IMR-90 (cell line): ENCODE results near the gene PCDH12. TPM values are rescaled to one million over a fixed set of nuclear protein-coding genes. Genes with fewer than 3 reads are reported as not detected.

Experiments
- ATAC-seq: fragments of 200-7000 bp; cut with Tn5 transposase; 2 replicates; pipeline ENCODE4 v1.9.1; 2020; ENCODE audit warnings: low read depth, mild to moderate bottlenecking, moderate library complexity
- Bru-seq: library from RNA; stranded (reverse); fragments of 400-500 nt; gene quantifications from one replicate; lab custom pipeline; 2021; lab: Mats Ljungman, UMichigan
- BruChase-seq, 2 experiments: library from RNA; stranded (reverse); fragments of 400-500 nt; gene quantifications; one replicate each; lab custom pipeline; 2021; lab: Mats Ljungman, UMichigan
- BruUV-seq: library from RNA; stranded (reverse); fragments of 400-500 nt; replicated peaks from 2 replicates; lab custom pipeline; 2021; lab: Mats Ljungman, UMichigan
- CTCF ChIA-PET: fragments of 300-600 bp; formaldehyde crosslinking; extraction: SDS; loops from one replicate; lab custom pipeline; 2021; ENCODE audit warnings: antibody characterized with exemption; lab: Yijun Ruan, JAX
- POLR2A ChIA-PET: fragments of 300-600 bp; sonication (Branson Sonifier 250); formaldehyde crosslinking; loops from one replicate; lab custom pipeline; 2022; ENCODE audit warnings: antibody characterized with exemption; ENCODE audit not compliant: unreplicated experiment; lab: Charles Lee
- DNase-seq: peaks from one replicate; pipeline ENCODE4 v3.0.0; 2013
- H2AFZ ChIP-seq: replicated peaks from 2 replicates; pipeline ENCODE3; 2013; ENCODE audit warnings: low read length, mild to moderate bottlenecking; ENCODE audit not compliant: poor library complexity
- H2AK5ac ChIP-seq: 2 replicates; pipeline ENCODE4 v1.6.1; 2013; ENCODE audit warnings: low read depth, low read length, inconsistent platforms
- H2AK9ac ChIP-seq: replicated peaks from 2 replicates; pipeline ENCODE3; 2013; ENCODE audit warnings: mild to moderate bottlenecking, low read depth, low read length, moderate library complexity; ENCODE audit not compliant: poor library complexity
- H2BK120ac ChIP-seq: 2 replicates; pipeline ENCODE4 v1.6.1; 2013; ENCODE audit warnings: low read depth, low read length, inconsistent platforms
- H2BK15ac ChIP-seq: 3 replicates; pipeline ENCODE4 v1.6.1; 2013; ENCODE audit warnings: low read depth, low read length, inconsistent platforms
- H2BK20ac ChIP-seq: 2 replicates; pipeline ENCODE4 v1.6.1; 2013; ENCODE audit warnings: low read depth, mild to moderate bottlenecking, inconsistent platforms, low read length, moderate library complexity
- H2BK5ac ChIP-seq: 2 replicates; pipeline ENCODE4 v1.6.1; 2013; ENCODE audit warnings: mild to moderate bottlenecking, low read depth, low read length, inconsistent platforms; ENCODE audit not compliant: poor library complexity, severe bottlenecking
- H3K14ac ChIP-seq: replicated peaks from 2 replicates; pipeline ENCODE4 v1.6.1; 2013; ENCODE audit warnings: low read depth, low read length, inconsistent platforms
- H3K18ac ChIP-seq: 2 replicates; pipeline ENCODE4 v1.6.1; 2013; ENCODE audit warnings: low read depth, low read length, control low read depth
- H3K23ac ChIP-seq: 2 replicates; pipeline ENCODE4 v1.6.1; 2013; ENCODE audit warnings: low read depth, low read length, inconsistent platforms
- H3K27ac ChIP-seq: 2 replicates; pipeline ENCODE4 v1.5.1; 2013; ENCODE audit warnings: mild to moderate bottlenecking, control low read depth, low read length; ENCODE audit not compliant: insufficient read depth
- H3K27me3 ChIP-seq: 2 replicates; pipeline ENCODE4 v1.6.1; 2013; ENCODE audit warnings: low read length; ENCODE audit not compliant: control insufficient read depth, insufficient read depth
- H3K36me3 ChIP-seq: 2 replicates; pipeline ENCODE4 v1.6.1; 2013; ENCODE audit warnings: low read length, mixed read lengths; ENCODE audit not compliant: control insufficient read depth, insufficient read depth
- H3K4ac ChIP-seq: 2 replicates; pipeline ENCODE4 v1.6.1; 2013; ENCODE audit warnings: low read depth, low read length, inconsistent platforms
- H3K4me1 ChIP-seq: 2 replicates; pipeline ENCODE4 v1.6.1; 2013; ENCODE audit warnings: low read length, mixed read lengths; ENCODE audit not compliant: control insufficient read depth, insufficient read depth
- H3K4me2 ChIP-seq: 2 replicates; pipeline ENCODE4 v1.6.1; 2013; ENCODE audit warnings: low read depth, mild to moderate bottlenecking, control low read depth, low read length, moderate library complexity
- H3K4me3 ChIP-seq: 2 replicates; pipeline ENCODE4 v1.5.1; 2013; ENCODE audit warnings: low read depth, mild to moderate bottlenecking, control low read depth, low read length, moderate library complexity; ENCODE audit not compliant: insufficient read depth
- H3K56ac ChIP-seq: 2 replicates; pipeline ENCODE4 v1.6.1; 2013; ENCODE audit warnings: low read length, inconsistent platforms; ENCODE audit not compliant: insufficient read depth; ENCODE audit errors: extremely low read depth
- H3K79me1 ChIP-seq, 2 experiments: 2 replicates each; pipeline ENCODE4 v1.6.1; 2013; ENCODE audit warnings: low read length in 2 of 2, inconsistent platforms in 1 of 2, low read depth in 1 of 2
- H3K9ac ChIP-seq: 2 replicates; pipeline ENCODE4 v1.6.1; 2013; ENCODE audit warnings: low read depth, low read length, control low read depth
- H3K9me1 ChIP-seq: 2 replicates; pipeline ENCODE4 v1.6.1; 2013; ENCODE audit warnings: low read length, inconsistent platforms; ENCODE audit not compliant: insufficient read depth
- H3K9me3 ChIP-seq: 2 replicates; pipeline ENCODE4 v1.6.1; 2013; ENCODE audit warnings: low read length; ENCODE audit not compliant: control insufficient read depth, insufficient read depth
- H4K20me1 ChIP-seq: 2 replicates; pipeline ENCODE4 v1.6.1; 2013; ENCODE audit warnings: low read length, inconsistent platforms; ENCODE audit not compliant: insufficient read depth
- H4K5ac ChIP-seq: 2 replicates; pipeline ENCODE4 v1.6.1; 2013; ENCODE audit warnings: mild to moderate bottlenecking, low read depth, low read length, control low read depth
- H4K8ac ChIP-seq, 2 experiments: 2 replicates each; pipeline ENCODE4 v1.6.1; 2013; ENCODE audit warnings: low read depth in 2 of 2, low read length in 2 of 2, control low read depth in 1 of 2, inconsistent platforms in 1 of 2
- H4K91ac ChIP-seq: 2 replicates; pipeline ENCODE4 v1.6.1; 2013; ENCODE audit warnings: low read depth, low read length, inconsistent platforms; ENCODE audit not compliant: insufficient read depth
- BHLHE40 ChIP-seq: fragments of 150-350 bp; IDR thresholded peaks from 2 replicates; pipeline ENCODE4 v1.6.1; 2016; ENCODE audit warnings: mild to moderate bottlenecking, low read depth, low read length
- FOS ChIP-seq: fragments of 150-350 bp; IDR thresholded peaks from 2 replicates; pipeline ENCODE4 v1.6.1; 2016; ENCODE audit warnings: low read depth, low read length
- NFE2L2 ChIP-seq: fragments of 150-350 bp; IDR thresholded peaks from 2 replicates; pipeline ENCODE4 v1.6.1; 2016; ENCODE audit warnings: low read depth, mild to moderate bottlenecking, low read length
- RAD21 ChIP-seq: IDR thresholded peaks from 2 replicates; pipeline ENCODE4 v1.6.1; 2012; ENCODE audit warnings: low read length, improper control_type of control experiment
- RFX5 ChIP-seq: IDR thresholded peaks from 2 replicates; pipeline ENCODE4 v1.8.0; 2012; ENCODE audit warnings: low read depth, mild to moderate bottlenecking, low read length, moderate library complexity
- WGBS, 2 experiments: methylation state at CpG; one replicate each; pipeline versions ENCODE4 v1.1.5 to v1.1.7; 2013; ENCODE audit warnings: missing lambda C conversion rate in 2 of 2; ENCODE audit not compliant: insufficient read length in 1 of 2; ENCODE audit errors: extremely low coverage in 2 of 2; 5-methylcytosine and 5-hydroxymethylcytosine counted together
- dilution Hi-C: fragments of 300-500 bp; cut with HindIII; formaldehyde crosslinking; loops from one replicate; pipeline ENCODE4 v1.14.3; 2018; ENCODE audit warnings: low sequenced_read_pairs; ENCODE audit not compliant: unreplicated experiment
- in situ Hi-C: fragments of 300-500 bp; cut with MboI; formaldehyde crosslinking; loops from 3 replicates; pipeline ENCODE4 v1.14.3; 2019; ENCODE audit warnings: low sequenced_read_pairs, inconsistent platforms, mixed read lengths
- intact Hi-C: fragments of 100-400 bp; cut with micrococcal nuclease; formaldehyde crosslinking; loops from 2 replicates; pipeline ENCODE4 v1.10.0; 2022
- long read RNA-seq: library from polyadenylated mRNA; unstranded; transcript quantifications from one replicate; pipeline ENCODE4 v2.0.0, GENCODE V29; 2021; ENCODE audit not compliant: unreplicated experiment
- polyA plus RNA-seq, 3 experiments: library from polyadenylated mRNA; depleted of rRNA; stranded (reverse); fragments of >200 nt; gene quantifications; 2 replicates each; pipeline ENCODE4 v1.2.3, GENCODE V29; 2012; ENCODE audit warnings: low replicate concordance in 1 of 3
- total RNA-seq: library from RNA; depleted of rRNA; stranded (reverse); fragments of >200 nt; gene quantifications from 2 replicates; pipeline ENCODE4 v1.2.3, GENCODE V29; 2012; rRNA removed
- TF ChIP-seq, protein P1 (sequence below): fragments of 150-350 bp; IDR thresholded peaks from 2 replicates; pipeline ENCODE4 v1.6.1; 2017; ENCODE audit warnings: mild to moderate bottlenecking, antibody characterized with exemption, low read length, low read depth

The PCDH12 gene
- total RNA-seq: under 0.01 and 0.18 TPM in 2 replicates
- polyA plus RNA-seq (2012; rRNA removed): 0.01 and 0.02 TPM in 2 replicates
- polyA plus RNA-seq (2012; cell fraction: cytosol; rRNA removed): 0.01 TPM in 1 of 2 replicates, not detected in the other
- 0.02 TPM in 1 of 2 replicates, not detected in the other for polyA plus RNA-seq (2012; cell fraction: nucleus; rRNA removed; ENCODE audit: low replicate concordance)
- Bru-seq, nascent RNA: not detected
- BruChase-seq, experiment 1, labeled RNA remaining after a 6-hour chase: not detected
- BruChase-seq, experiment 2, labeled RNA remaining after a 2-hour chase: not detected
- long read RNA-seq: 0 reads

- Histone ChIP-seq H3K14ac (no peak within 1 kb of the TSS), H3K4me2 (no peak within 1 kb of the TSS), H2BK20ac (no peak within 1 kb of the TSS), H3K36me3 (no peaks in the 10 kb centered on the region), H3K27ac (no peak within 1 kb of the TSS), H4K8ac (no peak within 1 kb of the TSS), H3K4ac (no peak within 1 kb of the TSS), H3K4me3 (no peak within 1 kb of the TSS), H3K9ac (no peak within 1 kb of the TSS), H4K20me1 (no peaks in the 10 kb centered on the region; the same call in 1 of the 2 replicates), H3K56ac (no peak within 1 kb of the TSS), H2BK5ac (no peak within 1 kb of the TSS), H2BK120ac (no peak within 1 kb of the TSS), H3K9me3 (no peaks in the 10 kb centered on the region), H2BK15ac (no peak within 1 kb of the TSS), H3K4me1 (no peaks in the 10 kb centered on the region), H4K5ac (no peak within 1 kb of the TSS), H3K18ac (no peak within 1 kb of the TSS), H2AFZ (peak within 1 kb of the TSS; percentile 26), H2AK5ac (no peak within 1 kb of the TSS), H3K79me1 (no peaks in the 10 kb centered on the region), H4K91ac (no peak within 1 kb of the TSS), H2AK9ac (no peak within 1 kb of the TSS), H3K23ac (peak within 1 kb of the TSS; percentile 25; the same call in 1 of the 2 replicates), H3K27me3 (peaks cover 17% of the 10 kb centered on the region), H3K9me1 (no peaks in the 10 kb centered on the region)
- no TSS peak for BruUV-seq
- CTCF ChIA-PET: interaction anchor here (0.6 to 1.5 kb wide), 4 partner anchors 34 to 293 kb away, joined by 3 read pairs; partner anchors contain the start of gene DELE1
- POLR2A ChIA-PET: no interaction called here
- WGBS, 2 experiments: 17% methylated on average over 7 of the region's 7 CpGs; no CpG with 5 or more reads in 1 of the 2 experiments
- dilution Hi-C loops (no loop called here), intact Hi-C loops (no loop called here), in situ Hi-C loops (loop anchor here (5.0 kb wide), 2 partner anchors 81 to 266 kb away; partner anchors contain the start of gene PCDH1)
- DNase-seq: peak; percentile 7
- ATAC-seq: no peak
- TF ChIP-seq RAD21: no peak
- no peak for TF ChIP-seq BHLHE40
- TF ChIP-seq, protein P1, sequence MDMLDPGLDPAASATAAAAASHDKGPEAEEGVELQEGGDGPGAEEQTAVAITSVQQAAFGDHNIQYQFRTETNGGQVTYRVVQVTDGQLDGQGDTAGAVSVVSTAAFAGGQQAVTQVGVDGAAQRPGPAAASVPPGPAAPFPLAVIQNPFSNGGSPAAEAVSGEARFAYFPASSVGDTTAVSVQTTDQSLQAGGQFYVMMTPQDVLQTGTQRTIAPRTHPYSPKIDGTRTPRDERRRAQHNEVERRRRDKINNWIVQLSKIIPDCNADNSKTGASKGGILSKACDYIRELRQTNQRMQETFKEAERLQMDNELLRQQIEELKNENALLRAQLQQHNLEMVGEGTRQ: no peak
- no peak for TF ChIP-seq NFE2L2
- no peak for TF ChIP-seq FOS
- no peak for TF ChIP-seq RFX5
These were observed at the start of gene PCDH12 for GRCh38 chr5:141958113-141958512. PCDH12 (minus strand) TSS chr5:141958202; CDS start chr5:141957851, 351 bp downstream.
